HCT116 (cell line): ENCODE measurements around the gene FUT6. TPM values are rescaled to one million over a fixed set of nuclear protein-coding genes. Genes with fewer than 3 reads are reported as not detected.

Experiments used
- ATAC-seq: fragments of 200-7000 bp; cut with Tn5 transposase; 2 replicates; pipeline ENCODE4 v1.9.1; 2020; ENCODE audit warnings: mild to moderate bottlenecking, moderate library complexity
- BruUV-seq: library from RNA; stranded (reverse); fragments of 400-500 nt; replicated peaks from 2 replicates; lab custom pipeline; 2021; lab: Mats Ljungman, UMichigan
- CTCF ChIA-PET: fragments of 300-600 bp; sonication (Branson Sonifier 250); formaldehyde crosslinking; loops from one replicate; lab custom pipeline; 2021; ENCODE audit warnings: antibody characterized with exemption; lab: Charles Lee
- POLR2A ChIA-PET: fragments of 300-600, 350-600 bp; sonication (Branson Sonifier 250); formaldehyde crosslinking; loops from one replicate; lab custom pipeline; 2021; ENCODE audit warnings: antibody characterized with exemption; lab: Charles Lee
- RAD21 ChIA-PET, 2 experiments: fragments of 300-600 bp; sonication (Branson Sonifier 250); formaldehyde crosslinking; loops; one replicate each; lab custom pipeline; 2023; ENCODE audit warnings: low total read pairs in 2 of 2; ENCODE audit not compliant: uncharacterized antibody in 2 of 2, unreplicated experiment in 2 of 2, low non-redundant PET in 1 of 2; lab: Charles Lee
- DNase-seq: peaks from one replicate; pipeline ENCODE4 v3.0.0-alpha.2; 2010; ENCODE audit warnings: low read depth, low spot score
- H2AFZ ChIP-seq: fragments of 200-600 bp; shearing (Covaris generic), sonication (generic); 2 replicates; pipeline ENCODE4 v1.6.1; 2017; ENCODE audit warnings: low read depth, mixed run types, mixed read lengths, antibody characterized with exemption, low read length; ENCODE audit not compliant: poor library complexity, severe bottlenecking
- H3K27ac ChIP-seq: 2 replicates; pipeline ENCODE4 v1.5.1; 2012; ENCODE audit warnings: low read depth, low read length
- H3K27me3 ChIP-seq: fragments of 200-600 bp; sonication (generic); 2 replicates; pipeline ENCODE4 v1.6.1; 2016; ENCODE audit warnings: mixed run types, low read length, mixed read lengths; ENCODE audit not compliant: insufficient read depth
- H3K36me3 ChIP-seq, 2 experiments: fragments of 200-500 bp in 1 of 2; fragments of 200-600 bp in 1 of 2; sonication (Bioruptor generic) in 1 of 2; sonication (generic) in 1 of 2; 2 replicates each; pipeline versions ENCODE4 v1.5.1 to v1.6.1; 2014 to 2016; ENCODE audit warnings: low read length in 2 of 2, inconsistent platforms in 1 of 2, mixed read lengths in 1 of 2, mixed run types in 1 of 2; ENCODE audit not compliant: insufficient read depth in 2 of 2, control insufficient read depth in 1 of 2
- H3K4me1 ChIP-seq, 2 experiments: fragments of 200-600 bp in 1 of 2; sonication (generic) in 1 of 2; 2 replicates each; pipeline versions ENCODE4 v1.5.1 to v1.6.1; 2012 to 2017; ENCODE audit warnings: low read length in 2 of 2, inconsistent platforms in 1 of 2, mild to moderate bottlenecking in 1 of 2, mixed read lengths in 1 of 2, mixed run types in 1 of 2, moderate library complexity in 1 of 2; ENCODE audit not compliant: insufficient read depth in 2 of 2, control insufficient read depth in 1 of 2
- H3K4me2 ChIP-seq: fragments of 200-600 bp; sonication (generic); 2 replicates; pipeline ENCODE4 v1.6.1; 2017; ENCODE audit warnings: mixed run types, low read length, mixed read lengths
- H3K4me3 ChIP-seq, 2 experiments: fragments of 200-600 bp in 1 of 2; sonication (generic) in 1 of 2; replicated peaks in 1 of 2; 2 replicates each; pipeline ENCODE4 v1.5.1; 2011 to 2016; ENCODE audit warnings: low read length in 2 of 2, control low read depth in 1 of 2, low read depth in 1 of 2, mild to moderate bottlenecking in 1 of 2, mixed read lengths in 1 of 2, mixed run types in 1 of 2
- H3K79me2 ChIP-seq: fragments of 200-600 bp; sonication (generic); 2 replicates; pipeline ENCODE4 v1.6.1; 2017; ENCODE audit warnings: mild to moderate bottlenecking, mixed run types, low read length, moderate library complexity, mixed read lengths; ENCODE audit not compliant: insufficient read depth
- H3K9ac ChIP-seq: fragments of 200-600 bp; sonication (generic); 2 replicates; pipeline ENCODE4 v1.6.1; 2016; ENCODE audit warnings: low read length, mixed read lengths
- H3K9me2 ChIP-seq: fragments of 200-600 bp; sonication (generic), shearing (Covaris generic); 2 replicates; pipeline ENCODE4 v1.6.1; 2017; ENCODE audit warnings: mixed run types, mild to moderate bottlenecking, moderate library complexity; ENCODE audit not compliant: insufficient read depth
- H3K9me3 ChIP-seq, 2 experiments: fragments of 200-500 bp in 1 of 2; fragments of 200-600 bp in 1 of 2; sonication (Bioruptor generic) in 1 of 2; sonication (generic) in 1 of 2; 2 replicates each; pipeline ENCODE4 v1.6.1; 2014 to 2017; ENCODE audit warnings: low read length in 2 of 2, mixed read lengths in 2 of 2, inconsistent platforms in 1 of 2, low read depth in 1 of 2, mild to moderate bottlenecking in 1 of 2, mixed run types in 1 of 2, moderate library complexity in 1 of 2; ENCODE audit not compliant: control insufficient read depth in 1 of 2, insufficient read depth in 1 of 2
- H4K20me1 ChIP-seq: fragments of 200-600 bp; sonication (generic), shearing (Covaris generic); 2 replicates; pipeline ENCODE4 v1.6.1; 2017; ENCODE audit warnings: mixed run types, mild to moderate bottlenecking, moderate library complexity; ENCODE audit not compliant: insufficient read depth
- CBX3 ChIP-seq: IDR thresholded peaks from 2 replicates; pipeline ENCODE4 v1.6.1; 2012; ENCODE audit warnings: low read depth
- ELF1 ChIP-seq: IDR thresholded peaks from 2 replicates; pipeline ENCODE4 v1.6.1; 2012; ENCODE audit warnings: low read depth, borderline replicate concordance
- EZH2 ChIP-seq: fragments of 200-600 bp; sonication (generic); IDR thresholded peaks from 2 replicates; pipeline ENCODE4 v1.6.1; 2017; ENCODE audit warnings: antibody characterized with exemption, mixed run types
- POLR2A ChIP-seq: IDR thresholded peaks from 2 replicates; pipeline ENCODE4 v1.7.0; 2011; ENCODE audit warnings: borderline replicate concordance; ENCODE audit not compliant: insufficient read depth, insufficient read length; ENCODE audit errors: extremely low read depth
- SP1 ChIP-seq: IDR thresholded peaks from 2 replicates; pipeline ENCODE4 v1.6.1; 2012; ENCODE audit warnings: low read depth
- TCF7L2 ChIP-seq: IDR thresholded peaks from 2 replicates; pipeline ENCODE4 v1.7.0; 2011; ENCODE audit warnings: borderline replicate concordance, inconsistent platforms; ENCODE audit not compliant: insufficient read depth, insufficient read length; ENCODE audit errors: extremely low read depth
- intact Hi-C: fragments of 100-400 bp; cut with micrococcal nuclease; formaldehyde crosslinking; loops from 2 replicates; pipeline ENCODE4 v1.10.0; 2022
- total RNA-seq: library from RNA; stranded (reverse); gene quantifications from one replicate; pipeline ENCODE4 v1.2.1, GENCODE V29; 2021; ENCODE audit not compliant: unreplicated experiment

Gene FUT6
- total RNA-seq, 1 experiment from 2014 or later: not detected

- no peak overlapping the region for H3K27ac ChIP-seq
- ChIA-PET RAD21 (no interaction called here), CTCF (no interaction called here), POLR2A (no interaction called here)
- no peaks in the 10 kb centered on the region; the same call in 1 of the 2 replicates for H4K20me1 ChIP-seq
- no TSS peak for BruUV-seq
- H3K9me3 ChIP-seq: no peaks in the 10 kb centered on the region
- intact Hi-C loops: no loop called here
- H3K4me2 ChIP-seq: no peak overlapping the region
- TF ChIP-seq CBX3 (no peak), POLR2A (no peak)
- no peaks in the 10 kb centered on the region for H3K9me2 ChIP-seq
- ATAC-seq: no peak
- H3K4me1 ChIP-seq: peaks cover 6 to 13% of the 10 kb centered on the region in 2 experiments; a peak in 3 of 4 replicates
- no peak overlapping the region for H3K4me3 ChIP-seq
- peaks cover 26% of the 10 kb centered on the region for H3K79me2 ChIP-seq
- H3K36me3 ChIP-seq: peaks cover 37 to 56% of the 10 kb centered on the region in 2 experiments; a peak in 3 of 4 replicates
- no peaks in the 10 kb centered on the region for H3K27me3 ChIP-seq
- H3K9ac ChIP-seq: no peak overlapping the region
- no peak for DNase-seq
- H2AFZ ChIP-seq: no peak overlapping the region
These were observed 51.9 kb downstream of the FUT6 start for GRCh38 chr19:5787409-5788182.

GRCh38 chr19:5786593-5787408, 52.7 kb downstream of the FUT6 start:
- no peaks in the 10 kb centered on the region for H3K27me3 ChIP-seq
- no peak overlapping the region for H3K9ac ChIP-seq
- H3K4me1 ChIP-seq: peaks cover 6 to 13% of the 10 kb centered on the region in 2 experiments; a peak in 3 of 4 replicates
- H3K36me3 ChIP-seq: peaks cover 37 to 56% of the 10 kb centered on the region in 2 experiments; a peak in 3 of 4 replicates
- ChIA-PET POLR2A (no interaction called here), RAD21 (no interaction called here), CTCF (no interaction called here)
- no peak overlapping the region for H3K4me3 ChIP-seq
- H3K9me3 ChIP-seq: no peaks in the 10 kb centered on the region
- intact Hi-C loops: no loop called here
- DNase-seq: no peak
- no peaks in the 10 kb centered on the region for H3K9me2 ChIP-seq
- H3K27ac ChIP-seq: no peak overlapping the region
- BruUV-seq: no TSS peak
- no peak overlapping the region for H3K4me2 ChIP-seq
- TF ChIP-seq TCF7L2 (no peak), POLR2A (no peak), ELF1 (no peak), EZH2 (no peak), SP1 (no peak)
- ATAC-seq: no peak
- peaks cover 26% of the 10 kb centered on the region for H3K79me2 ChIP-seq
- H4K20me1 ChIP-seq: no peaks in the 10 kb centered on the region; the same call in 1 of the 2 replicates
- no peak overlapping the region for H2AFZ ChIP-seq
